SK-N-SH (cell line): ENCODE results near the gene CFAP68. TPM values are rescaled to one million over a fixed set of nuclear protein-coding genes. Genes with fewer than 3 reads are reported as not detected.

Source experiments
- CTCF ChIA-PET: fragments of 300-600, 350-600 bp; formaldehyde crosslinking; extraction: SDS; loops from one replicate; lab custom pipeline; 2021; lab: Yijun Ruan, JAX
- POLR2A ChIA-PET: fragments of 350-600 bp; sonication (Branson Sonifier 250); formaldehyde crosslinking; extraction: SDS; loops from one replicate; lab custom pipeline; 2020; ENCODE audit warnings: antibody characterized with exemption, inconsistent platforms; lab: Yijun Ruan, JAX
- DNase-seq: peaks from one replicate; pipeline ENCODE4 v3.0.0; 2012
- H2AFZ ChIP-seq: fragments of 200-600 bp; sonication (generic); 2 replicates; pipeline ENCODE4 v1.8.1; 2016; ENCODE audit warnings: antibody characterized with exemption, mild to moderate bottlenecking, low read depth
- H3F3A ChIP-seq: fragments of 200-600 bp; sonication (generic); replicated peaks from 2 replicates; pipeline ENCODE3; 2016; ENCODE audit warnings: antibody characterized with exemption, mild to moderate bottlenecking; ENCODE audit not compliant: insufficient read depth
- H3K27ac ChIP-seq, 2 experiments: fragments of 200-500 bp in 1 of 2; fragments of 200-600 bp in 1 of 2; sonication (Bioruptor generic) in 1 of 2; sonication (generic), shearing (Covaris generic) in 1 of 2; 2 replicates each; pipeline versions ENCODE4 v1.5.1 to v1.6.1; 2014 to 2016; ENCODE audit warnings: low read depth in 2 of 2, inconsistent platforms in 1 of 2, low read length in 1 of 2, mild to moderate bottlenecking in 1 of 2, mixed read lengths in 1 of 2
- H3K27me3 ChIP-seq: fragments of 200-600 bp; sonication (generic), shearing (Covaris generic); 2 replicates; pipeline ENCODE4 v1.6.1; 2016; ENCODE audit warnings: mixed run types; ENCODE audit not compliant: insufficient read depth
- H3K36me3 ChIP-seq, 2 experiments: fragments of 200-500 bp in 1 of 2; fragments of 200-600 bp in 1 of 2; sonication (Bioruptor generic) in 1 of 2; sonication (generic) in 1 of 2; replicated peaks in 1 of 2; 2 replicates each; pipeline versions ENCODE3 to v1.5.1; 2014 to 2016; ENCODE audit warnings: low read length in 1 of 2, mild to moderate bottlenecking in 1 of 2; ENCODE audit not compliant: insufficient read depth in 2 of 2, control insufficient read depth in 1 of 2
- H3K4me1 ChIP-seq, 2 experiments: fragments of 200-500 bp in 1 of 2; fragments of 200-600 bp in 1 of 2; sonication (Bioruptor generic) in 1 of 2; sonication (generic), shearing (Covaris generic) in 1 of 2; 2 replicates each; pipeline versions ENCODE4 v1.5.1 to v1.6.1; 2014 to 2016; ENCODE audit warnings: low read depth in 1 of 2, low read length in 1 of 2, mixed run types in 1 of 2; ENCODE audit not compliant: insufficient read depth in 2 of 2, control insufficient read depth in 1 of 2
- H3K4me2 ChIP-seq: fragments of 200-600 bp; sonication (generic), shearing (Covaris generic); 2 replicates; pipeline ENCODE4 v1.6.1; 2017; ENCODE audit warnings: mixed run types
- H3K4me3 ChIP-seq, 2 experiments: fragments of 200-500 bp in 1 of 2; fragments of 200-600 bp in 1 of 2; sonication (Bioruptor generic) in 1 of 2; sonication (generic), shearing (Covaris generic) in 1 of 2; 2 replicates each; pipeline versions ENCODE4 v1.5.1 to v1.8.1; 2014 to 2016; ENCODE audit warnings: low read depth in 2 of 2, inconsistent platforms in 1 of 2, low read length in 1 of 2, mild to moderate bottlenecking in 1 of 2, mixed read lengths in 1 of 2, moderate library complexity in 1 of 2
- H3K79me2 ChIP-seq: fragments of 200-600 bp; sonication (generic); 2 replicates; pipeline ENCODE4 v1.8.1; 2017; ENCODE audit warnings: mild to moderate bottlenecking; ENCODE audit not compliant: insufficient read depth
- H3K9ac ChIP-seq: fragments of 200-600 bp; sonication (generic); 2 replicates; pipeline ENCODE4 v1.6.1; 2017; ENCODE audit warnings: mixed run types
- H3K9me2 ChIP-seq: fragments of 200-600 bp; sonication (generic); 2 replicates; pipeline ENCODE4 v1.6.1; 2017; ENCODE audit warnings: mixed run types
- H3K9me3 ChIP-seq: fragments of 200-600 bp; sonication (generic); 2 replicates; pipeline ENCODE4 v1.6.1; 2017; ENCODE audit warnings: mixed run types, mild to moderate bottlenecking, moderate library complexity
- H4K20me1 ChIP-seq: fragments of 200-600 bp; sonication (generic); 2 replicates; pipeline ENCODE4 v1.6.1; 2017; ENCODE audit warnings: mild to moderate bottlenecking, mixed run types; ENCODE audit not compliant: insufficient read depth
- CHD2 ChIP-seq: fragments of 150-350 bp; IDR thresholded peaks from 2 replicates; pipeline ENCODE4 v1.6.1; 2018; ENCODE audit warnings: low read length; ENCODE audit not compliant: partially characterized antibody
- ELF1 ChIP-seq: IDR thresholded peaks from 2 replicates; pipeline ENCODE4 v1.4.0; 2012
- EP300 ChIP-seq, 2 experiments: IDR thresholded peaks; 2 replicates each; pipeline versions ENCODE4 v1.4.0 to v1.6.1; 2012; ENCODE audit warnings: borderline replicate concordance in 1 of 2, low read depth in 1 of 2, low read length in 1 of 2
- EZH2phosphoT487 ChIP-seq: fragments of 200-600 bp; sonication (generic); IDR thresholded peaks from 2 replicates; pipeline ENCODE4 v1.6.1; 2017; ENCODE audit warnings: low read depth, mixed run types, mild to moderate bottlenecking, antibody characterized with exemption, moderate library complexity, borderline replicate concordance
- FOXJ3 ChIP-seq: sonication (generic); formaldehyde crosslinking; IDR thresholded peaks from 2 replicates; pipeline ENCODE4 v1.5.1; 2020; ENCODE audit warnings: mild to moderate bottlenecking, missing genetic modification reagents
- FOXM1 ChIP-seq: IDR thresholded peaks from 2 replicates; pipeline ENCODE4 v1.4.0; 2012; ENCODE audit warnings: low read depth, mild to moderate bottlenecking
- GABPA ChIP-seq: IDR thresholded peaks from 2 replicates; pipeline ENCODE4 v1.4.0; 2012; ENCODE audit warnings: low read depth, mild to moderate bottlenecking
- POLR2AphosphoS5 ChIP-seq: IDR thresholded peaks from 2 replicates; pipeline ENCODE4 v1.6.1; 2012; ENCODE audit warnings: low read depth, low read length
- RAD21 ChIP-seq: IDR thresholded peaks from 2 replicates; pipeline ENCODE4 v1.6.1; 2012; ENCODE audit warnings: mild to moderate bottlenecking, low read length
- RCOR1 ChIP-seq: fragments of 150-350 bp; IDR thresholded peaks from 2 replicates; pipeline ENCODE4 v1.6.1; 2017; ENCODE audit warnings: antibody characterized with exemption, low read length
- RXRA ChIP-seq: IDR thresholded peaks from 2 replicates; pipeline ENCODE4 v1.4.0; 2012; ENCODE audit warnings: low read depth, mild to moderate bottlenecking, borderline replicate concordance
- TAF1 ChIP-seq: IDR thresholded peaks from 2 replicates; pipeline ENCODE4 v1.6.1; 2012; ENCODE audit warnings: low read depth, mild to moderate bottlenecking, low read length, moderate library complexity, borderline replicate concordance
- TCF12 ChIP-seq: IDR thresholded peaks from 2 replicates; pipeline ENCODE4 v1.4.0; 2012
- TEAD4 ChIP-seq: IDR thresholded peaks from 2 replicates; pipeline ENCODE4 v1.4.0; 2012; ENCODE audit warnings: mild to moderate bottlenecking, borderline replicate concordance; ENCODE audit not compliant: insufficient read depth
- YY1 ChIP-seq: IDR thresholded peaks from 2 replicates; pipeline ENCODE4 v1.4.0; 2012; ENCODE audit warnings: low read depth, mild to moderate bottlenecking
- WGBS: methylation state at CpG from one replicate; pipeline ENCODE4 v1.1.6; 2017; ENCODE audit warnings: low lambda C conversion rate; 5-methylcytosine and 5-hydroxymethylcytosine counted together
- polyA plus RNA-seq, 3 experiments: library from polyadenylated mRNA; depleted of rRNA; stranded (reverse); fragments of >200 nt; gene quantifications; 2 replicates each; pipeline ENCODE4 v1.2.3, GENCODE V29; 2012
- TF ChIP-seq, protein P1 (sequence below): IDR thresholded peaks from 2 replicates; pipeline ENCODE4 v1.4.0; 2012; ENCODE audit warnings: low read depth, borderline replicate concordance
- TF ChIP-seq, protein P2 (sequence below): fragments of 150-350 bp; IDR thresholded peaks from 2 replicates; pipeline ENCODE4 v1.6.1; 2017; ENCODE audit warnings: antibody characterized with exemption, low read length, low read depth, borderline replicate concordance
- TF ChIP-seq, protein P3 (sequence below): fragments of 200-600 bp; sonication (generic); IDR thresholded peaks from 2 replicates; pipeline ENCODE4 v1.6.1; 2017; ENCODE audit warnings: antibody characterized with exemption, mild to moderate bottlenecking, moderate library complexity
- TF ChIP-seq, protein P4 (sequence below): IDR thresholded peaks from 2 replicates; pipeline ENCODE4; 2012
- TF ChIP-seq, protein P5 (sequence below): IDR thresholded peaks from 2 replicates; pipeline ENCODE4 v1.4.0; 2012; ENCODE audit warnings: low read depth

The CFAP68 gene
- polyA plus RNA-seq, 1 of the 3 experiments (the other 2 are of a cell fraction) = 61.2 TPM

DNA sequence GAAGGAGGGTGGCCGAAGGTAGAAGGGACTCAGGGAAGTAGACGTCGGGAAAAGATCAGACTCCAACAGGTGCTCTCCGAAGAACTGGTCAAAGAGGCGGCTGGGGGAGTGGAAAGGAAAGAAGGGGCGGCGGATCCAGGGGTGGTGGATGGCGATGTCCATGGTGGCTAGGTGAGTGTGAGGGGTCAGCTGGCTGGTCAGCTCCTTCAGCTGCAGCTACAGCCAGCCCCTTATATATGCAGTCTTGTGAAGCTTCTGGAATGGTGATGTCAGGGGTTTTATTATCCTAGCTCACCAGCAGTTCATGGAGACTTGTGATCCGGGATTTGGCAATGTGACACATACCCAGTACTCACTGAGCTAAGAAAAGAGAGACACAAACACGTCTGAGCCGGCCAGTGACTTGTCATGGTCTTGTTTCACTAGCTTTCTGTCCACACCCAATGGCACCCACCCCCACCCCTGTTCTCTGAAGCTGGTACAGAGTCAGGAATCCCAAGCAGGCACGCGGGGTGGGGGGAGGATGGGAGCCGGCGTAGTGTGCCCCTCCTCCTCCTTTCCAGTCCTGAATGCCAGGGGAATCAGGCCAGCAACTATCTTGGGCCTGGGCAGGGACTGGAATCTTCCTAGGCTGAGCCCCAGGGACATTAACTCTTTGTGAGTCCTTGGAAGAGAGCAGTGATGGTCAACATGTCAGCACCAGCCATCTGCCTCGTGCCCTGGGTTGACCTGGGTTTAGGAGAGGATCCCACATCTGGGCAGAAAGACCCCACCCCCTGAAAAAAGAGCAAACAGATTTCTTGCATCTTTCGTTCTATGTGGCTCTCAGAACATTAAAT is 32.4 kb downstream of the CFAP68 start, which contains the start of gene CRYAB:
Gene CRYAB, minus strand, starts transcription at position 208 of the 839 bp plus-strand sequence. Its CDS starts 46 bp downstream, at position 162.
- Histone ChIP-seq H3K9me3 (no peaks in the 10 kb centered on the region), H3K4me2 (peak within 1 kb of the TSS; percentile 34; the same call in 1 of the 2 replicates), H4K20me1 (no peaks in the 10 kb centered on the region), H3K27me3 (no peaks in the 10 kb centered on the region), H3F3A (no peaks in the 10 kb centered on the region), H3K27ac (peak within 1 kb of the TSS in 1 of 2 experiments; percentile 33; a peak in 1 of 4 replicates), H3K79me2 (no peaks in the 10 kb centered on the region), H2AFZ (peak within 1 kb of the TSS; percentile 46; the same call in 1 of the 2 replicates), H3K4me1 (peaks cover 6 to 7% of the 10 kb centered on the region in 2 experiments; a peak in 2 of 4 replicates), H3K9me2 (no peaks in the 10 kb centered on the region), H3K4me3 (no peak within 1 kb of the TSS), H3K9ac (no peak within 1 kb of the TSS), H3K36me3 (no peaks in the 10 kb centered on the region)
- no peak for TF ChIP-seq CHD2
- TF ChIP-seq, protein P1, sequence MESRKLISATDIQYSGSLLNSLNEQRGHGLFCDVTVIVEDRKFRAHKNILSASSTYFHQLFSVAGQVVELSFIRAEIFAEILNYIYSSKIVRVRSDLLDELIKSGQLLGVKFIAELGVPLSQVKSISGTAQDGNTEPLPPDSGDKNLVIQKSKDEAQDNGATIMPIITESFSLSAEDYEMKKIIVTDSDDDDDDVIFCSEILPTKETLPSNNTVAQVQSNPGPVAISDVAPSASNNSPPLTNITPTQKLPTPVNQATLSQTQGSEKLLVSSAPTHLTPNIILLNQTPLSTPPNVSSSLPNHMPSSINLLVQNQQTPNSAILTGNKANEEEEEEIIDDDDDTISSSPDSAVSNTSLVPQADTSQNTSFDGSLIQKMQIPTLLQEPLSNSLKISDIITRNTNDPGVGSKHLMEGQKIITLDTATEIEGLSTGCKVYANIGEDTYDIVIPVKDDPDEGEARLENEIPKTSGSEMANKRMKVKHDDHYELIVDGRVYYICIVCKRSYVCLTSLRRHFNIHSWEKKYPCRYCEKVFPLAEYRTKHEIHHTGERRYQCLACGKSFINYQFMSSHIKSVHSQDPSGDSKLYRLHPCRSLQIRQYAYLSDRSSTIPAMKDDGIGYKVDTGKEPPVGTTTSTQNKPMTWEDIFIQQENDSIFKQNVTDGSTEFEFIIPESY = no peak
- TF ChIP-seq TAF1 = no peak
- TF ChIP-seq TEAD4 = no peak
- no peak for TF ChIP-seq TCF12
- no peak for TF ChIP-seq EP300 (IDR thresholded peaks at IDR 0.05; ENCODE audit: borderline replicate concordance in 1 of 2, low read depth in 1 of 2, low read length in 1 of 2)
- no peak for TF ChIP-seq RXRA
- TF ChIP-seq ELF1 = no peak
- DNase-seq = no peak
- ChIA-PET POLR2A (no interaction called here), CTCF (interaction anchor here (1.2 to 1.4 kb wide), 2 partner anchors 25 to 68 kb away, joined by 3 read pairs; no protein-coding TSS in a partner anchor)
- 77% methylated on average over 15 of the region's 17 CpGs for WGBS

DNA sequence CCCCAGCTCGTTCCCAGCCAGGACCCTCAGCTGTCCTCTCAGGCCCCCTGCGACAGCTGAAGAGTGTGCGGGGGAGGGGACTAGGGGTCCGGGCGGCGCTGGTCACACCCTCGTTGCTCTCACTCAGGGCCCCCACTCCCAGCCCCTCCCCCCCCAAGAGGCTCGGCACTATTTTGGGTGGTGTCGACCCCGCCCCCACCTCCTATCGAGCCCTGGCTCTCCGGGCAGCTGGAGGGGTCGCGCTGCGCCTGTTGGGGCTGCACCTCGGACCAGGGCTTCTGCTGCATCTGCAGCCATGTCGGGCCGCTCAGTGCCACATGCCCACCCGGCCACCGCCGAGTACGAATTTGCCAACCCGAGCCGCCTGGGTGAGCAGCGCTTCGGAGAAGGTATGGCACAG is 33.2 kb downstream of the CFAP68 start, which contains the start of gene HSPB2:
Gene HSPB2, plus strand, starts transcription at position 200 of the 400 bp plus-strand sequence. Its CDS starts 96 bp downstream, at position 296.
- H3K4me3 ChIP-seq = no peak within 1 kb of the TSS
- H3K9me3 ChIP-seq = no peaks in the 10 kb centered on the region
- H3K9ac ChIP-seq = no peak within 1 kb of the TSS
- CTCF ChIA-PET = no interaction called here
- DNase-seq = no peak
- no peaks in the 10 kb centered on the region for H3K27me3 ChIP-seq
- no peaks in the 10 kb centered on the region for H3F3A ChIP-seq
- peak within 1 kb of the TSS; percentile 34; the same call in 1 of the 2 replicates for H3K4me2 ChIP-seq
- peak within 1 kb of the TSS; percentile 46; the same call in 1 of the 2 replicates for H2AFZ ChIP-seq
- no peaks in the 10 kb centered on the region for H3K36me3 ChIP-seq
- no peaks in the 10 kb centered on the region for H4K20me1 ChIP-seq
- no peaks in the 10 kb centered on the region for H3K9me2 ChIP-seq
- WGBS = 83% methylated on average over 11 of the region's 26 CpGs
- POLR2A ChIA-PET = no interaction called here
- peaks cover 6 to 7% of the 10 kb centered on the region in 2 experiments; a peak in 2 of 4 replicates for H3K4me1 ChIP-seq
- TF ChIP-seq, protein P2, sequence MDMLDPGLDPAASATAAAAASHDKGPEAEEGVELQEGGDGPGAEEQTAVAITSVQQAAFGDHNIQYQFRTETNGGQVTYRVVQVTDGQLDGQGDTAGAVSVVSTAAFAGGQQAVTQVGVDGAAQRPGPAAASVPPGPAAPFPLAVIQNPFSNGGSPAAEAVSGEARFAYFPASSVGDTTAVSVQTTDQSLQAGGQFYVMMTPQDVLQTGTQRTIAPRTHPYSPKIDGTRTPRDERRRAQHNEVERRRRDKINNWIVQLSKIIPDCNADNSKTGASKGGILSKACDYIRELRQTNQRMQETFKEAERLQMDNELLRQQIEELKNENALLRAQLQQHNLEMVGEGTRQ = no peak
- TF ChIP-seq FOXJ3 (no peak), RAD21 (no peak), EP300 (IDR thresholded peaks at IDR 0.05; ENCODE audit: borderline replicate concordance in 1 of 2, low read depth in 1 of 2, low read length in 1 of 2) (no peak), FOXM1 (no peak), EZH2phosphoT487 (no peak), YY1 (no peak), POLR2AphosphoS5 (no peak), ELF1 (no peak), TEAD4 (no peak), RCOR1 (no peak), GABPA (no peak)
- TF ChIP-seq, protein P3, sequence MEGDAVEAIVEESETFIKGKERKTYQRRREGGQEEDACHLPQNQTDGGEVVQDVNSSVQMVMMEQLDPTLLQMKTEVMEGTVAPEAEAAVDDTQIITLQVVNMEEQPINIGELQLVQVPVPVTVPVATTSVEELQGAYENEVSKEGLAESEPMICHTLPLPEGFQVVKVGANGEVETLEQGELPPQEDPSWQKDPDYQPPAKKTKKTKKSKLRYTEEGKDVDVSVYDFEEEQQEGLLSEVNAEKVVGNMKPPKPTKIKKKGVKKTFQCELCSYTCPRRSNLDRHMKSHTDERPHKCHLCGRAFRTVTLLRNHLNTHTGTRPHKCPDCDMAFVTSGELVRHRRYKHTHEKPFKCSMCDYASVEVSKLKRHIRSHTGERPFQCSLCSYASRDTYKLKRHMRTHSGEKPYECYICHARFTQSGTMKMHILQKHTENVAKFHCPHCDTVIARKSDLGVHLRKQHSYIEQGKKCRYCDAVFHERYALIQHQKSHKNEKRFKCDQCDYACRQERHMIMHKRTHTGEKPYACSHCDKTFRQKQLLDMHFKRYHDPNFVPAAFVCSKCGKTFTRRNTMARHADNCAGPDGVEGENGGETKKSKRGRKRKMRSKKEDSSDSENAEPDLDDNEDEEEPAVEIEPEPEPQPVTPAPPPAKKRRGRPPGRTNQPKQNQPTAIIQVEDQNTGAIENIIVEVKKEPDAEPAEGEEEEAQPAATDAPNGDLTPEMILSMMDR = no peak
- TF ChIP-seq, protein P4, sequence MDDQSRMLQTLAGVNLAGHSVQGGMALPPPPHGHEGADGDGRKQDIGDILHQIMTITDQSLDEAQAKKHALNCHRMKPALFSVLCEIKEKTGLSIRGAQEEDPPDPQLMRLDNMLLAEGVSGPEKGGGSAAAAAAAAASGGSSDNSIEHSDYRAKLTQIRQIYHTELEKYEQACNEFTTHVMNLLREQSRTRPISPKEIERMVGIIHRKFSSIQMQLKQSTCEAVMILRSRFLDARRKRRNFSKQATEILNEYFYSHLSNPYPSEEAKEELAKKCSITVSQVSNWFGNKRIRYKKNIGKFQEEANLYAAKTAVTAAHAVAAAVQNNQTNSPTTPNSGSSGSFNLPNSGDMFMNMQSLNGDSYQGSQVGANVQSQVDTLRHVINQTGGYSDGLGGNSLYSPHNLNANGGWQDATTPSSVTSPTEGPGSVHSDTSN = no peak
- TF ChIP-seq, protein P5, sequence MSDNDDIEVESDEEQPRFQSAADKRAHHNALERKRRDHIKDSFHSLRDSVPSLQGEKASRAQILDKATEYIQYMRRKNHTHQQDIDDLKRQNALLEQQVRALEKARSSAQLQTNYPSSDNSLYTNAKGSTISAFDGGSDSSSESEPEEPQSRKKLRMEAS = no peak
- no peaks in the 10 kb centered on the region for H3K79me2 ChIP-seq
- H3K27ac ChIP-seq = peak within 1 kb of the TSS in 1 of 2 experiments; percentile 33; a peak in 1 of 4 replicates
